HFF-Myc (cell line): ENCODE measurements around the gene LAMA5.

Source experiments
- DNase-seq: peaks from one replicate; pipeline ENCODE4 v3.0.0-alpha.2; 2011; ENCODE audit warnings: low read depth; ENCODE audit errors: extremely low read depth
- H3K4me3 ChIP-seq: replicated peaks from 2 replicates; pipeline ENCODE4 v1.5.1; 2011; ENCODE audit warnings: low read depth, mild to moderate bottlenecking, control low read depth, low read length
- TF ChIP-seq, protein P1 (sequence below): IDR thresholded peaks from 2 replicates; pipeline ENCODE4 v1.5.1; 2012; ENCODE audit warnings: mild to moderate bottlenecking, low read depth, low read length, control low read depth; ENCODE audit errors: missing control alignments

LAMA5 gene

DNA sequence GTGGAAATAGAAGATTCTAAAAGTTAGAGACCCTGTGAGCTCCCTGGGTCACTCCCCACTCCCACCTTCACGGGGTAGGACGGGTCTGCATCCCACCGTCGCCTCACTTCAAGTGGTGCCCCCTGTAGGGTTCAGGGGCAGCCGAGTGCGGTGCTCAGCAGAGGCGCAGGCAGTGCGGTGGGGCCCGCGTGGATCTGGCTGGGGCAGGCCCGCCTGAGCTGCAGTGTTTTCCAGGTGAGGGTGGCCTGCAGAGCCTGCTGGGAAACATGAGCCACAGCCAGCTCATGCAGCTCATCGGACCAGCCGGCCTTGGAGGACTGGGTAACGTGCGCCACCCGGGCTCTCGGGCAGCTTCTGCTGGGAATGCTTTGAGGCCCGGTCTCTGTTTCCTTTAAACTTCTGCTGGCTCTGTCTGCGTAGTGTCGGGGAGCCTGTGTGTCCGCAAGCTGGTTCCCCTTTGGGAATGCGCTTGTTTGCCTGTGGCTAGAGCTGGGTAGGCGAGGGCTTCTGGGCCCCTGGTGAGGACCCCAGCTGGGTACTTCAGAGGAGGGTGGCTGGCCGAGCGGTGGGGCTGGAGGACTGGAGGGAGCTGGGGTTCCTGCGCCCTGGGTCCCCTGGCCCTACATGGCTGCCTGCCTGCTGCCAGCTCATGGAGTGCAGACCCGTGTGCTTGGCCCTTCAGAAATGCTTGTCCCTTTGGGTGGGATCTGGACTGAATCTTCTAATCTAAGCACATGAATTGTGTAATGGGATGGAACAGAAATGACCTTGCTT lies 60.5 kb downstream of the LAMA5 start:
- DNase-seq, result no peak

GRCh38 chr20:62305765-62306413 lies 61.2 kb downstream of the LAMA5 start:
- TF ChIP-seq, protein P1, sequence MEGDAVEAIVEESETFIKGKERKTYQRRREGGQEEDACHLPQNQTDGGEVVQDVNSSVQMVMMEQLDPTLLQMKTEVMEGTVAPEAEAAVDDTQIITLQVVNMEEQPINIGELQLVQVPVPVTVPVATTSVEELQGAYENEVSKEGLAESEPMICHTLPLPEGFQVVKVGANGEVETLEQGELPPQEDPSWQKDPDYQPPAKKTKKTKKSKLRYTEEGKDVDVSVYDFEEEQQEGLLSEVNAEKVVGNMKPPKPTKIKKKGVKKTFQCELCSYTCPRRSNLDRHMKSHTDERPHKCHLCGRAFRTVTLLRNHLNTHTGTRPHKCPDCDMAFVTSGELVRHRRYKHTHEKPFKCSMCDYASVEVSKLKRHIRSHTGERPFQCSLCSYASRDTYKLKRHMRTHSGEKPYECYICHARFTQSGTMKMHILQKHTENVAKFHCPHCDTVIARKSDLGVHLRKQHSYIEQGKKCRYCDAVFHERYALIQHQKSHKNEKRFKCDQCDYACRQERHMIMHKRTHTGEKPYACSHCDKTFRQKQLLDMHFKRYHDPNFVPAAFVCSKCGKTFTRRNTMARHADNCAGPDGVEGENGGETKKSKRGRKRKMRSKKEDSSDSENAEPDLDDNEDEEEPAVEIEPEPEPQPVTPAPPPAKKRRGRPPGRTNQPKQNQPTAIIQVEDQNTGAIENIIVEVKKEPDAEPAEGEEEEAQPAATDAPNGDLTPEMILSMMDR, result no peak

More for the DNA sequence above, 60.5 kb downstream of the LAMA5 start:
- TF ChIP-seq, protein P1, result no peak
- no peak overlapping the region for H3K4me3 ChIP-seq

GRCh38 chr20:62305149-62305764 lies 61.9 kb downstream of the LAMA5 start:
- TF ChIP-seq, protein P1, result no peak
- peak overlapping the region; percentile 76 for H3K4me3 ChIP-seq
- DNase-seq, result no peak

More at GRCh38 chr20:62305765-62306413, 61.2 kb downstream of the LAMA5 start:
- no peak for DNase-seq
- peak overlapping the region; percentile 76 for H3K4me3 ChIP-seq

- no peak for DNase-seq
- peak overlapping the region; percentile 76 for H3K4me3 ChIP-seq
- TF ChIP-seq, protein P1, result no peak
These were observed 62.6 kb downstream of the LAMA5 start for GRCh38 chr20:62304331-62305148.

DNA sequence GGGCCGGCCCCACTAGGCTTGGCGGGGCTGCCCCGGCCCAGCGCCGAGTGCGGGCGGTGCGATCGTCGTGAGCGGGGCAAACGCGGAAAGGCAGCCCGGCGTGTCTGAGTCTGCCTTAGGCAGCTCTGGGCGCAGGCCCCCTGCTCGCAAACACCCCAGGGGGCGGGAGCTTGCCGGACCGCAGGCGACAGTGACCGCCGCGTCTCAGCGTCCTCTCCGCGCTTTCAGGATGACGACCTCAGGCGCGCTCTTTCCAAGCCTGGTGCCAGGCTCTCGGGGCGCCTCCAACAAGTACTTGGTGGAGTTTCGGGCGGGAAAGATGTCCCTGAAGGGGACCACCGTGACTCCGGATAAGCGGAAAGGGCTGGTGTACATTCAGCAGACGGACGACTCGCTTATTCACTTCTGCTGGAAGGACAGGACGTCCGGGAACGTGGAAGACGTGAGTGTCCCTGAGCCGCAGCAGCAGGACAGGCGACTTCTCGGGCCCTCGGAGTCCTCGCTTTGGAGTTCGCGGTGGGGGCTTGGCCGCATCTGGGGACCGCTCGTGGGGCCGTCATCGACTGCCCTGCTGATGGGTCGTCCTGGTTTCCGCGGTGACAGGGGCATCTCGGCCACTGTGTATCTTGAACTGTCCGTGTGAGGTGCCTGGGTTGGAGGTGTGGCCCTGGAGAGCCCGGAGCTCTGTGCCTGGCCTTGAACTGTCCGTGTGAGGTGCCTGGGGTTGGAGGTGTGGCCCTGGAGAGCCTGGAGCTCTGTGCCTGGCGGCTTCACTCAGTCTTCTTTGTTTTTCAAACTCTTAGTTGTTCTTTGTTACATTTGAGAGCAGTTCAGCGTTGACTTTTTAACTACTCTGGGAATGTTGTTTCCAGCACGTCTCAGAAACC lies 63.5 kb downstream of the LAMA5 start:
- DNase-seq, result no peak
- H3K4me3 ChIP-seq, result peak overlapping the region; percentile 76
- TF ChIP-seq, protein P1, result no peak

- TF ChIP-seq, protein P1, result no peak
- no peak for DNase-seq
- H3K4me3 ChIP-seq, result peak overlapping the region; percentile 76
These were observed 64.1 kb downstream of the LAMA5 start for GRCh38 chr20:62303062-62303339.
